ENCODE results near the gene MSH3.
"Not testable (repeated sequence)": the region's sequence is repeated elsewhere in the genome, so short reads cannot be mapped to it uniquely, and the experiment has no call there.

The MSH3 gene

GRCh38 chr5:80655231-80655774 lies 851 bp downstream of the MSH3 start:
- DNase-seq (ENCODE audit: low read depth in 2 of 2, low spot score in 1 of 2): no peak

GRCh38 chr5:80656425-80656824 lies 2.0 kb downstream of the MSH3 start:
- DNase-seq (ENCODE audit: low read depth in 2 of 2, low spot score in 1 of 2): no peak

- no peak for DNase-seq (ENCODE audit: low read depth in 2 of 2, low spot score in 1 of 2)
These were observed 4.7 kb downstream of the MSH3 start for GRCh38 chr5:80659106-80659505.

- DNase-seq (ENCODE audit: low read depth in 2 of 2, low spot score in 1 of 2): not testable (repeated sequence)
These were observed 6.2 kb downstream of the MSH3 start for GRCh38 chr5:80660661-80661060.

- DNase-seq (ENCODE audit: low read depth in 2 of 2, low spot score in 1 of 2): no peak
These were observed 7.7 kb downstream of the MSH3 start for GRCh38 chr5:80662108-80662507.

- no peak for DNase-seq (ENCODE audit: low read depth in 2 of 2, low spot score in 1 of 2)
These were observed 10.6 kb downstream of the MSH3 start for GRCh38 chr5:80665057-80665456.

GRCh38 chr5:80667384-80667783 lies 12.9 kb downstream of the MSH3 start:
- no peak for DNase-seq (ENCODE audit: low read depth in 2 of 2, low spot score in 1 of 2)

- no peak for DNase-seq (ENCODE audit: low read depth in 2 of 2, low spot score in 1 of 2)
These were observed 13.8 kb downstream of the MSH3 start for GRCh38 chr5:80668016-80668969.

GRCh38 chr5:80672140-80672736 lies 17.8 kb downstream of the MSH3 start:
- peak in 1 of 2 donors; percentile 46 for DNase-seq (ENCODE audit: low read depth in 2 of 2, low spot score in 1 of 2)

- DNase-seq (ENCODE audit: low read depth in 2 of 2, low spot score in 1 of 2): no peak
These were observed 22.3 kb downstream of the MSH3 start for GRCh38 chr5:80676706-80677105.

- no peak for DNase-seq (ENCODE audit: low read depth in 2 of 2, low spot score in 1 of 2)
These were observed 32.3 kb downstream of the MSH3 start for GRCh38 chr5:80686757-80687156.

GRCh38 chr5:80688648-80689420 lies 34.4 kb downstream of the MSH3 start:
- DNase-seq (ENCODE audit: low read depth in 2 of 2, low spot score in 1 of 2): no peak

- DNase-seq (ENCODE audit: low read depth in 2 of 2, low spot score in 1 of 2): no peak
These were observed 35.2 kb downstream of the MSH3 start for GRCh38 chr5:80689627-80690026.

GRCh38 chr5:80695666-80696065 lies 41.2 kb downstream of the MSH3 start:
- DNase-seq (ENCODE audit: low read depth in 2 of 2, low spot score in 1 of 2): no peak

GRCh38 chr5:80696450-80696849 lies 42.0 kb downstream of the MSH3 start:
- no peak for DNase-seq (ENCODE audit: low read depth in 2 of 2, low spot score in 1 of 2)

GRCh38 chr5:80697100-80697499 lies 42.6 kb downstream of the MSH3 start:
- no peak for DNase-seq (ENCODE audit: low read depth in 2 of 2, low spot score in 1 of 2)

GRCh38 chr5:80698369-80698768 lies 43.9 kb downstream of the MSH3 start:
- no peak for DNase-seq (ENCODE audit: low read depth in 2 of 2, low spot score in 1 of 2)

GRCh38 chr5:80701597-80701996 lies 47.1 kb downstream of the MSH3 start:
- DNase-seq (ENCODE audit: low read depth in 2 of 2, low spot score in 1 of 2): no peak

GRCh38 chr5:80703291-80703690 lies 48.8 kb downstream of the MSH3 start:
- no peak for DNase-seq (ENCODE audit: low read depth in 2 of 2, low spot score in 1 of 2)

GRCh38 chr5:80703747-80704146 lies 49.3 kb downstream of the MSH3 start:
- no peak for DNase-seq (ENCODE audit: low read depth in 2 of 2, low spot score in 1 of 2)

- DNase-seq (ENCODE audit: low read depth in 2 of 2, low spot score in 1 of 2): no peak
These were observed 49.8 kb downstream of the MSH3 start for GRCh38 chr5:80704221-80704620.
